HepG2 (cell line): ENCODE measurements around the gene FGF21. TPM values are rescaled to one million over a fixed set of nuclear protein-coding genes. Genes with fewer than 3 reads are reported as not detected.
A peak's percentile ranks its signal among the peaks of the same experiment; 100 is the strongest.

Experiments
- ARNT2 ChIP-seq: sonication (generic); formaldehyde crosslinking; IDR thresholded peaks from 2 replicates; pipeline ENCODE4 v1.8.0; 2022; ENCODE audit warnings: mild to moderate bottlenecking, low read depth, missing genetic modification reagents, moderate library complexity
- BHLHE40 ChIP-seq: IDR thresholded peaks from 2 replicates; pipeline ENCODE4 v1.6.1; 2011; ENCODE audit warnings: low read length, improper control_type of control experiment
- CSRNP2 ChIP-seq: sonication (generic); formaldehyde crosslinking; conservative IDR thresholded peaks from 2 replicates; pipeline ENCODE4 v1.8.0; 2022; ENCODE audit warnings: low read depth, missing genetic modification reagents
- E2F5 ChIP-seq: sonication (generic); formaldehyde crosslinking; conservative IDR thresholded peaks from 2 replicates; pipeline ENCODE4 v1.4.0; 2020; ENCODE audit warnings: missing genetic modification reagents
- ETV5 ChIP-seq: IDR thresholded peaks from 2 replicates; pipeline ENCODE4 v1.6.1; 2018; ENCODE audit warnings: missing biosample characterization, missing genetic modification reagents, inconsistent platforms, borderline replicate concordance
- MXD4 ChIP-seq: IDR thresholded peaks from 2 replicates; pipeline ENCODE4 v1.6.1; 2016; ENCODE audit warnings: mild to moderate bottlenecking, missing biosample characterization, missing genetic modification reagents
- SMYD3 ChIP-seq: sonication (generic); formaldehyde crosslinking; IDR thresholded peaks from 2 replicates; pipeline ENCODE4 v1.8.1; 2023; ENCODE audit warnings: mild to moderate bottlenecking, missing genetic modification reagents
- TEAD3 ChIP-seq: optimal IDR thresholded peaks from 2 replicates; pipeline ENCODE3; 2016; ENCODE audit warnings: borderline replicate concordance
- ZFX ChIP-seq: sonication (generic); formaldehyde crosslinking; IDR thresholded peaks from 2 replicates; pipeline ENCODE4 v1.4.0; 2020; ENCODE audit warnings: mild to moderate bottlenecking, low read depth, missing genetic modification reagents, moderate library complexity
- ZNF143 ChIP-seq: sonication (generic); formaldehyde crosslinking; IDR thresholded peaks from 2 replicates; pipeline ENCODE4 v1.4.0; 2020; ENCODE audit warnings: missing genetic modification reagents
- ZNF407 ChIP-seq: sonication (generic); formaldehyde crosslinking; IDR thresholded peaks from one replicate; pipeline ENCODE4 v1.5.1; 2020; ENCODE audit warnings: mild to moderate bottlenecking, missing genetic modification reagents; ENCODE audit errors: not compliant biosample characterization
- ZNF501 ChIP-seq: sonication (generic); formaldehyde crosslinking; IDR thresholded peaks from 2 replicates; pipeline ENCODE4 v1.5.1; 2020; ENCODE audit warnings: mild to moderate bottlenecking, moderate library complexity, missing genetic modification reagents
- ZNF543 ChIP-seq: sonication (generic); formaldehyde crosslinking; IDR thresholded peaks from 2 replicates; pipeline ENCODE4 v1.4.0; 2020; ENCODE audit warnings: mild to moderate bottlenecking, missing genetic modification reagents
- ZNF616 ChIP-seq: sonication (generic); formaldehyde crosslinking; IDR thresholded peaks from 2 replicates; pipeline ENCODE4 v1.5.0; 2020; ENCODE audit warnings: low read depth, mild to moderate bottlenecking, missing genetic modification reagents
- polyA plus RNA-seq, 8 experiments: library from polyadenylated mRNA; depleted of rRNA in 3 of 8; stranded (reverse) in 7 of 8; unstranded in 1 of 8; fragments of >200 nt; fragmentation: Illumina TruSeq in 4 of 8; extraction: Trizol in 4 of 8; gene quantifications; 2 replicates each; pipeline versions ENCODE4 v1.2.1 to v1.2.3, GENCODE V29; 2011 to 2016; ENCODE audit warnings: low read depth in 4 of 8, missing spikeins in 1 of 8, mixed read lengths in 1 of 8; ENCODE audit not compliant: insufficient read depth in 1 of 8
- total RNA-seq, 5 experiments: library from RNA; depleted of rRNA; stranded (reverse); fragments of >200 nt; fragmentation: Illumina TruSeq; extraction: Trizol; gene quantifications; 2 replicates each; pipeline ENCODE4 v1.2.3, GENCODE V29; 2016; ENCODE audit warnings: low read depth in 1 of 5
- TF ChIP-seq, protein P1 (sequence below): sonication (generic); formaldehyde crosslinking; IDR thresholded peaks from 2 replicates; pipeline ENCODE4 v1.8.1; 2023; ENCODE audit warnings: mild to moderate bottlenecking, moderate library complexity, missing genetic modification reagents
- TF ChIP-seq, protein P2 (sequence below): IDR thresholded peaks from 2 replicates; pipeline ENCODE4 v1.6.1; 2016; ENCODE audit warnings: missing genetic modification reagents, missing compliant biosample characterization
- TF ChIP-seq, protein P3 (sequence below): IDR thresholded peaks from 2 replicates; pipeline ENCODE4 v1.6.1; 2018; ENCODE audit warnings: missing genetic modification reagents, mild to moderate bottlenecking, missing compliant biosample characterization

The FGF21 gene
- total and polyA plus RNA-seq, 2 of the 13 experiments (the other 11 are each of a cell fraction or from before 2014, with no cell fraction given), result 0.17 TPM; not detected in 1

GRCh38 chr19:48757741-48758144 lies 2.4 kb downstream of the FGF21 start (continued):
- TF ChIP-seq SMYD3 (CRISPR knock-in tag) (no peak), BHLHE40 (no peak), TEAD3 (peak; percentile 44), ETV5 (CRISPR knock-in tag) (peak; percentile 88), ZNF143 (no peak), ZNF616 (CRISPR knock-in tag) (no peak), E2F5 (no peak), ZFX (CRISPR knock-in tag) (peak; percentile 76), ARNT2 (no peak), CSRNP2 (CRISPR knock-in tag) (no peak), ZNF543 (CRISPR knock-in tag) (peak; percentile 77; the same call in 1 of the 2 replicates), MXD4 (no peak), ZNF407 (CRISPR knock-in tag) (no peak), ZNF501 (no peak)
- TF ChIP-seq, protein P1, sequence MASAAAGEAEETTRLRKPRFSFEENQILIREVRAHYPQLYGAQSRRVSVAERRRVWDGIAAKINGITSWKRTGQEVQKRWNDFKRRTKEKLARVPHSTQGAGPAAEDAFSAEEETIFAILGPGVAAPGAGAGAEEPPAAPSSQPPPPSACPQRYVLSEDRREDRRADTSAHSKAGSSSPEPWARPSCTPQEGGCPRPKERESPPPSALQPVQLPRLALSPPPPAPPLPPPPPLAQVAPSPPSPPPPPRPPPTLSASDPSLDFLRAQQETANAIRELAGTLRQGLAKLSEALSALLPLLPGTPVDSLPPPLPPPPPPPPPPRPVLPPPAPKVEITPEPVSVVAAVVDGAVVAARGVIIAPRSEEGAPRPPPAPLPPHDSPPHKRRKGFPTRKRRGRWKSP, result no peak
- TF ChIP-seq, protein P2, sequence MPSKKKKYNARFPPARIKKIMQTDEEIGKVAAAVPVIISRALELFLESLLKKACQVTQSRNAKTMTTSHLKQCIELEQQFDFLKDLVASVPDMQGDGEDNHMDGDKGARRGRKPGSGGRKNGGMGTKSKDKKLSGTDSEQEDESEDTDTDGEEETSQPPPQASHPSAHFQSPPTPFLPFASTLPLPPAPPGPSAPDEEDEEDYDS (CRISPR knock-in tag), result no peak
- TF ChIP-seq, protein P3, sequence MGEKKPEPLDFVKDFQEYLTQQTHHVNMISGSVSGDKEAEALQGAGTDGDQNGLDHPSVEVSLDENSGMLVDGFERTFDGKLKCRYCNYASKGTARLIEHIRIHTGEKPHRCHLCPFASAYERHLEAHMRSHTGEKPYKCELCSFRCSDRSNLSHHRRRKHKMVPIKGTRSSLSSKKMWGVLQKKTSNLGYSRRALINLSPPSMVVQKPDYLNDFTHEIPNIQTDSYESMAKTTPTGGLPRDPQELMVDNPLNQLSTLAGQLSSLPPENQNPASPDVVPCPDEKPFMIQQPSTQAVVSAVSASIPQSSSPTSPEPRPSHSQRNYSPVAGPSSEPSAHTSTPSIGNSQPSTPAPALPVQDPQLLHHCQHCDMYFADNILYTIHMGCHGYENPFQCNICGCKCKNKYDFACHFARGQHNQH, result 0 out of 2 replicates have a peak, but pooled peaks have one; percentile 20
